Neuron (in vitro differentiated cells): ENCODE measurements around the gene SNRPN.
"Not testable (repeated sequence)": the region's sequence is repeated elsewhere in the genome, so short reads cannot be mapped to it uniquely, and the experiment has no call there.

Experiments used
- H2AFZ ChIP-seq: one replicate; pipeline ENCODE4 v1.6.1; 2013; ENCODE audit warnings: low read depth, mild to moderate bottlenecking, inconsistent platforms, low read length, moderate library complexity
- H3K27me3 ChIP-seq: one replicate; pipeline ENCODE4 v1.6.1; 2013; ENCODE audit warnings: low read length; ENCODE audit not compliant: insufficient read depth
- H3K36me3 ChIP-seq: one replicate; pipeline ENCODE4 v1.6.1; 2013; ENCODE audit warnings: low read length; ENCODE audit not compliant: insufficient read depth
- H3K4me1 ChIP-seq: one replicate; pipeline ENCODE4 v1.6.1; 2013; ENCODE audit warnings: low read length; ENCODE audit not compliant: insufficient read depth
- H3K4me3 ChIP-seq: 2 replicates; pipeline ENCODE4 v1.5.1; 2013; ENCODE audit warnings: mild to moderate bottlenecking, low read length, moderate library complexity
- H3K9me3 ChIP-seq: one replicate; pipeline ENCODE4 v1.6.1; 2013; ENCODE audit warnings: low read length

The SNRPN gene

DNA sequence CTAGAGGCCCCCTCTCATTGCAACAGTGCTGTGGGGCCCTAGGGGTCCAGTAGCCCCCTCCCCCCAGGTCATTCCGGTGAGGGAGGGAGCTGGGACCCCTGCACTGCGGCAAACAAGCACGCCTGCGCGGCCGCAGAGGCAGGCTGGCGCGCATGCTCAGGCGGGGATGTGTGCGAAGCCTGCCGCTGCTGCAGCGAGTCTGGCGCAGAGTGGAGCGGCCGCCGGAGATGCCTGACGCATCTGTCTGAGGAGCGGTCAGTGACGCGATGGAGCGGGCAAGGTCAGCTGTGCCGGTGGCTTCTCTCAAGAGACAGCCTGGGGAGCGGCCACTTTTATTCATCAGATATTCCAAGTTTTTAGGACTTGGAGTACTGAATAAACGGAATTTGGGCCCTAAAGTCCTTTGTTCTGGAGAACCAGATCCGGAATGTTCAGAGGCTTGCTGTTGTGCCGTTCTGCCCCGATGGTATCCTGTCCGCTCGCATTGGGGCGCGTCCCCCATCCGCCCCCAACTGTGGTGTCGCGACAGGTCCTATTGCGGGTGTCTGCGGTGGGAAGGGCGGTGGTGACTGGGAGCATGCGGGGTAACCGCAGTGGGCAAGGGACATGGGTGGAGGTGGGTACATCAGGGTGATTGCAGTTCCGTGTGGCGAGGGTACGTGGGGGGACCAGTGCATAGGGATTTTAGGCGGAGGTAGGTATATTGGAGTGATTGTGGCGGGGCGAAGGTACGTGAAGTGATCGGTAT, at the start of gene SNRPN, which contains the start of gene SNURF:
TSS of gene SNRPN (plus strand) at position 205 of the 748 bp plus-strand sequence. CDS start 19,467 bp downstream, outside the sequence.
TSS of gene SNURF (plus strand) at position 205 of the 748 bp plus-strand sequence. CDS start at position 267, 62 bp downstream.
- Histone ChIP-seq H3K27me3 (no peaks in the 10 kb centered on the region), H2AFZ (no peak within 1 kb of the TSS), H3K4me1 (peaks cover 3% of the 10 kb centered on the region), H3K9me3 (no peaks in the 10 kb centered on the region), H3K36me3 (peaks cover 3% of the 10 kb centered on the region), H3K4me3 (peak within 1 kb of the TSS; percentile 89)

- Histone ChIP-seq H2AFZ (no peak overlapping the region), H3K4me1 (no peaks in the 10 kb centered on the region), H3K9me3 (peaks cover 5% of the 10 kb centered on the region), H3K4me3 (no peak overlapping the region), H3K36me3 (peaks cover 5% of the 10 kb centered on the region), H3K27me3 (no peaks in the 10 kb centered on the region)
Measured at GRCh38 chr15:24916305-24917009, 38.3 kb upstream of the SNRPN start.

- Histone ChIP-seq H3K4me3 (no peak overlapping the region), H2AFZ (no peak overlapping the region), H3K9me3 (peaks cover 5% of the 10 kb centered on the region)
Measured at GRCh38 chr15:24917431-24917830, 37.4 kb upstream of the SNRPN start.

DNA sequence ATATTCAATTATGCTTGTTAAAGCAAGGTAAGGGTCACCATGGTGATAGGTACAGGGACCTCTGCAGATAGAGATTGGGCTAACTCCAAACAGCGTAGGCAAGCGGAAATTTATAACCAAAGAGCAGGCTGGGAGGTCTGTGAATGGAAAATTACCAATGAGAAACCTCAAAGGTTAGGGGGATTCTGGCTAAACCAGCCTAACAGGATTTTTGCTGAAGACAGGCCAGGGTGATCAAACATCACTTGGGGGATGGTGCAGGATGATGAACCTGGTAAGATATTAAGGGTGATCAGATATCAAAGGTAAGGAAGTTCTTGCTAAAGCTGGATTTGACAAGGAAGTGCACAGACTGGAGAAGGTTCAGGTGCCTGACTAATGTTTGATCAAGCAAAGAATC, 35.3 kb upstream of the SNRPN start:
- Histone ChIP-seq H3K27me3 (no peaks in the 10 kb centered on the region), H3K36me3 (peaks cover 8% of the 10 kb centered on the region), H3K4me3 (no peak overlapping the region), H3K4me1 (no peaks in the 10 kb centered on the region), H3K9me3 (peaks cover 2% of the 10 kb centered on the region), H2AFZ (no peak overlapping the region)

More at GRCh38 chr15:24917431-24917830, 37.4 kb upstream of the SNRPN start:
- H3K27me3 ChIP-seq = no peaks in the 10 kb centered on the region
- peaks cover 5% of the 10 kb centered on the region for H3K36me3 ChIP-seq
- no peaks in the 10 kb centered on the region for H3K4me1 ChIP-seq

- H3K4me1 ChIP-seq, H3K27me3 ChIP-seq, H3K9me3 ChIP-seq, H2AFZ ChIP-seq, H3K4me3 ChIP-seq: not testable (repeated sequence)
- peaks cover 11% of the 10 kb centered on the region for H3K36me3 ChIP-seq
Measured at GRCh38 chr15:24922781-24923180, 32.0 kb upstream of the SNRPN start.

DNA sequence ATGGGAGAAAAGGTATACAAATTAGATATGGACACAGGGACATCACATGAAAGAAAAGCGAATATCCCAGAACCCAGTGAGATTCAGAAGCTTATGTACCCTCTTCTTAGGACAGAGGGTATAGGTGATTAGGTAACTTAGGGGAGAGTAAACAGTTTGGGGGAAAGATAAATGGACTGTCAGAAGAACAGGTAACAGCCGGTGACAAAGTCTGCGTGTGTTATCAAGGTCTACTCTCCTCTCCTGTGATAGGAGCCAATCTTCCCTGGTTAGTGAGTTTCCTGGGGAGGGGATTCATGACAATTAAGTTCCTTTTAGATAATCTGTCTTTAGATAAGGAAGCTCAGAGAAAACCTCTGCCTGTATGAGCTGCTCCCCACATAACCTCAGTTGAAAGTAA, 30.6 kb upstream of the SNRPN start:
- Histone ChIP-seq H3K4me1 (no peaks in the 10 kb centered on the region), H3K27me3 (no peaks in the 10 kb centered on the region), H3K4me3 (no peak overlapping the region), H2AFZ (no peak overlapping the region), H3K36me3 (peaks cover 11% of the 10 kb centered on the region), H3K9me3 (no peaks in the 10 kb centered on the region)

DNA sequence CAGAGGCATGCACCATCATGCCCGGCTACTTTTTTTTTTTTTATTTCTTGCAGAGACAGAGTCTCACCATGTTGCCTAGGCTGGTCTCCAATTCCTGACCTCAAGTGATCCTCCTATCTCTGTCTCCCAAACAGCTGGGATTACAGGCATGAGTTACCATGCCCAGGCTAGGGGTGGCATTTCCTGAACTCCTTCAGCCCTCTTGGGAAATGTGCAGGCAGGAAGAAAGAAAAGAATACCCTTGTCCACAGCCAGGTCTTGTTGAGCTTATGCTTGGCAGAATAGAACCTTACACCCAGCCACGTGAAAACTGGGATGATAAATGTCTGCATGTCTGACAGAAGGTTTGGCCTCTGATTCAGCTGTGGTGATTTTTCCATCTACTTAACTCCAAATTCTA, 30.2 kb upstream of the SNRPN start:
- Histone ChIP-seq H3K4me1 (no peaks in the 10 kb centered on the region), H2AFZ (no peak overlapping the region), H3K27me3 (no peaks in the 10 kb centered on the region), H3K36me3 (peaks cover 10% of the 10 kb centered on the region), H3K9me3 (no peaks in the 10 kb centered on the region), H3K4me3 (no peak overlapping the region)

DNA sequence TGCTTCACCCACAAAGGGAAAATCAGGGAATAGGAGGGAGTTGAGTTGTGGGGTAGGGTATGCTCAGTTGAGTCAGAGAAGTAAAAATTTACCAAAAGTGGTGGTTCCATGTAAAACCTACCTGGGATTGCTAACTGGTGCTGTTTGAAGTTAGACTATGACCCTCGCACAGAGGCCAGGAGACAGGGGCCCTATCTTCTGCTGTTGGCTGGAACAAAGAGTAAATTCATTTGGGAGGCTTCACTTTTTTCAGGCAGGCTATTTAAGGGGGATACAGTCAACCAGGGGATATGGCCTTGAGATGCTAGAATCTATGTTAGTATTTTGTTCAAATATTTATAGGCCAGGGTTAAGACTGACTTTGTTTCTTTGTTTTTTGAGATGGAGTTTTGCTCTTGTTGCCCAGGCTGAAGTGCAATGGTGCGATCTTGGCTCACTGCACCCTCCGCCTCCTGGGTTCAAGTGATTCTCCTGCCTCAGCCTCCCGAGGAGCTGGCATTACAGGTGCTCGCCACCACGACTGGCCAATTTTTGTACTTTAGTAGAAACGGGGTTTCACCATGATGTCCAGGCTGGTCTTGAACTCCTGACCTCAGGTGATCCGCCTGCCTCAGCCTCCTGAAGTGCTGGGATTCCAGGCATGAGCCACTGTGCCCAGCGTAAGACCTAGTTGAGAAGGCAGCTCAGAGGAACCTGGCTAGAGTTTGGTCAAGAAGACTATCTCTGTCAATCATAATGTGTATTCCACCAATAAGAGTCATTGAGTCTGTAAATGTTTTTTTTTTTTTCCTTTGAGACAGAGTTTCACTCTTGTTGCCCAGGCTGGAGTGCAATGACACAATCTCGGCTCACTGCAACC, 22.7 kb upstream of the SNRPN start:
- H3K9me3 ChIP-seq, H3K27me3 ChIP-seq, H3K36me3 ChIP-seq, H3K4me3 ChIP-seq, H2AFZ ChIP-seq, H3K4me1 ChIP-seq: not testable (repeated sequence)

DNA sequence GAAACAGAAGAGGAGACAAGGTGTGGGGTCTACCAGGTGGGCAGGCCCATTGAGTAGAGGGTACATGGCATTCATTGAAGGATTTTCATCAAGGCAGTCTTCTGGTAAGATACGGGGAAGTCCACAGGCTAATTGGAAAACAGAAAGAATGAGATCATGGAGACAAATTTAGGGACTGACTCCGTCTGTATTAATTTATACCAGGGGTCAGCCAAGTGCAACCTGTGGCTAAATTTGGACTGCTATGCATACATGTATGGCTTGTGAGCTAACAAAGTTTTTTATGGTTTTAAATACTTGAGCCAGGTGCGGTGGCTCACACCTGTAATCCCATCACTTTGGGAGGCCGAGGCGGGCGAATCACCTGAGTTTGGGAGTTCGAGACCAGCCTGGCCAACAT, 21.1 kb upstream of the SNRPN start:
- Histone ChIP-seq H3K4me3 (no peak overlapping the region), H3K4me1 (no peaks in the 10 kb centered on the region), H3K27me3 (no peaks in the 10 kb centered on the region), H2AFZ (no peak overlapping the region), H3K36me3 (peaks cover 2% of the 10 kb centered on the region), H3K9me3 (no peaks in the 10 kb centered on the region)

DNA sequence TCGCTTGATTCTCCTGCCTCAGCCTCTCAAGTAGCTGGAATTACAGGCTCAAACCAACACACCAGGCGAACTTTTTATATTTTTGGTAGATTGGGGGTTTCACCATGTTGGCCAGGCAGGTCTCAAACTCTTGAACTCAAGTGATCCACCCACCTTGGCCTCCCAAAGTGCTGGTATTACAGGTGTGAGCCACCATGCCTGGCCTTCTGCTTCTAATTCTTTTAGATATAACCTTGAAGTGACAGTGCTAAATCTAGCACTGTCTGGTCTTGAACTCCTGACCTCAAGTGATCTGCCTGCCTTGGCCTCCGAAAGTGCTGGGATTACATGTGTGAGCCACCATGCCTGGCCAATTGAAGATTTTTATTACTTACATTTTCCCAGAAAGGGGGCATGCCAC, 16.6 kb upstream of the SNRPN start:
- not testable (repeated sequence) for H3K9me3 ChIP-seq, H2AFZ ChIP-seq, H3K4me1 ChIP-seq, H3K27me3 ChIP-seq, H3K4me3 ChIP-seq, H3K36me3 ChIP-seq

DNA sequence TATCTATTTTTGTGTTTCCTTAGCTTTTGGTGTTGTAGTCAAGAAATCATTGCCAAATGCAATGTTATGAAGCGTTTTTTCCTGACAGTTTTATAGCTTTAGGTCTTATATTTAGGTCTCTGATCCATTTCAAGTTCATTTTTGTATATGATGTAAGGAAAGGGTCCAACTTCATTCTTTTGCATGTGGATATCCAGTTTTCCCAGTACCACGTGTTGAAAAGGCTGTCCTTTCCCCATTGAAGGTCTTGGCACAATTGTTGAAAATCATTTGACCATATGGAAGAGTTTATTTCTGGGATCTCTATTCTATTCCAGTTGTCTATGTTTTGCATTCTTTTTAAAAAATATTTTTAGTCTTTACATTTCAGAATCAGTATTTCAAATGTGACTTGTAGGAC, 14.6 kb upstream of the SNRPN start:
- no peaks in the 10 kb centered on the region for H3K27me3 ChIP-seq
- H3K4me3 ChIP-seq = no peak overlapping the region
- peaks cover 2% of the 10 kb centered on the region for H3K36me3 ChIP-seq
- H2AFZ ChIP-seq = no peak overlapping the region
- H3K4me1 ChIP-seq = no peaks in the 10 kb centered on the region
- no peaks in the 10 kb centered on the region for H3K9me3 ChIP-seq

GRCh38 chr15:24943361-24943760, 11.4 kb upstream of the SNRPN start:
- no peaks in the 10 kb centered on the region for H3K27me3 ChIP-seq
- H2AFZ ChIP-seq = no peak overlapping the region
- H3K36me3 ChIP-seq = no peaks in the 10 kb centered on the region
- H3K9me3 ChIP-seq = no peaks in the 10 kb centered on the region
- no peaks in the 10 kb centered on the region for H3K4me1 ChIP-seq
- no peak overlapping the region for H3K4me3 ChIP-seq

DNA sequence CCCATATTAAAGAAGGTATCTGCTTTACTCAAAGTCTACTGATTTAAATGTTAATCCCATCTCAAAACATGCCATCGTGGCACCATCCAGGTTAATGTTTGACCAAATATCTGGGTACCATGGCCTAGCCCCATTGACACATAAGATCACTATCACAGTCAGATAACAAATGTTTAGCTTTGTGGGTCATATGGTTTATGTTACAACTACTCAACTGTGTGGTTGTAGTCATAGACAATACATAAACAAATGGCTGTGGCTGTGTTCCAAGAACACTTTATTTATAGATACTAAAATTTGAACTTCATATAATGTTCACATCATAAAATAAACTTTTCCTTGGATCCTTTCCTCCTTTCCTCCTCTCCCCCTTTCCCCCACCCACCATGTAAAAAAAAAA, 9.8 kb upstream of the SNRPN start:
- Histone ChIP-seq H3K9me3 (no peaks in the 10 kb centered on the region), H3K27me3 (no peaks in the 10 kb centered on the region), H3K4me3 (no peak overlapping the region), H2AFZ (no peak overlapping the region), H3K36me3 (peaks cover 3% of the 10 kb centered on the region), H3K4me1 (no peaks in the 10 kb centered on the region)
